Esophagus squamous epithelium (tissue), 5 donors: ENCODE measurements around the gene FMN2. TPM values are rescaled to one million over a fixed set of nuclear protein-coding genes. Genes with fewer than 3 reads are reported as not detected.

ENCODE experiments used
- DNase-seq: peaks from one replicate; lab custom pipeline; 2025; lab: John Stamatoyannopoulos, UW
- H3K27ac ChIP-seq, 4 donors: fragments of 200-600 bp; sonication (generic); one replicate each; pipeline ENCODE4 v1.5.1; 2016 to 2019; ENCODE audit warnings: mild to moderate bottlenecking in 1 of 4
- H3K27me3 ChIP-seq, 4 donors: fragments of 200-600 bp; sonication (generic); 1 replicate in 3 of 4; 2 replicates in 1 of 4; pipeline versions ENCODE4 v1.5.1 to v1.6.0; 2017 to 2021; ENCODE audit warnings: antibody characterized with exemption in 1 of 4
- H3K36me3 ChIP-seq, 3 donors: fragments of 200-600 bp; sonication (generic); one replicate each; pipeline ENCODE4 v1.5.1; 2016 to 2019
- H3K4me1 ChIP-seq, 3 donors: fragments of 200-600 bp; sonication (generic); one replicate each; pipeline ENCODE4 v1.5.1; 2017 to 2019
- H3K4me3 ChIP-seq, 4 donors: fragments of 200-600 bp; sonication (generic); 1 replicate in 3 of 4; 2 replicates in 1 of 4; pipeline ENCODE4 v1.5.1; 2016 to 2019; ENCODE audit warnings: mild to moderate bottlenecking in 2 of 4, moderate library complexity in 1 of 4
- H3K9me3 ChIP-seq, 3 donors: fragments of 200-600 bp; sonication (generic); one replicate each; pipeline ENCODE4 v1.5.1; 2016 to 2019
- CTCF ChIP-seq, 6 experiments: fragments of 450-650 bp in 4 of 6; fragments of 200-600 bp in 2 of 6; sonication (generic) in 2 of 6; IDR thresholded peaks; one replicate each; pipeline ENCODE4 v1.5.1; 2016 to 2019; ENCODE audit warnings: antibody characterized with exemption in 6 of 6, mild to moderate bottlenecking in 4 of 6, moderate library complexity in 4 of 6
- POLR2A ChIP-seq, 4 donors: fragments of 450-650 bp; IDR thresholded peaks; one replicate each; pipeline ENCODE4 v1.6.1; 2017; ENCODE audit warnings: antibody characterized with exemption in 4 of 4, mild to moderate bottlenecking in 4 of 4, moderate library complexity in 3 of 4
- WGBS, 2 donors: methylation state at CpG; one replicate each; pipeline ENCODE4 v1.1.5; 2018; 5-methylcytosine and 5-hydroxymethylcytosine counted together
- intact Hi-C: fragments of 100-400 bp; cut with DNase I; formaldehyde crosslinking; loops from one replicate; pipeline ENCODE4 v1.15.0; 2022
- total RNA-seq, 4 donors: library from RNA; depleted of rRNA; stranded (reverse); fragments of >200 nt; gene quantifications; one replicate each; pipeline ENCODE4 v1.1.0, GENCODE V29; 2016
- donor health status: DM: yes; HTN: yes; CAD: no.

Gene FMN2
- total RNA-seq, 4 donors from 2014 or later: 0.19 to 0.35 TPM; not detected in 2

GRCh38 chr1:240464099-240464498 lies 372.4 kb downstream of the FMN2 start:
- no peaks in the 10 kb centered on the region for H3K27me3 ChIP-seq
- WGBS, 2 donors: 66 to 73% methylated on average over 2 of the region's 2 CpGs
- no peak for DNase-seq
- intact Hi-C loops: no loop called here
- no peaks in the 10 kb centered on the region for H3K4me1 ChIP-seq
- no peaks in the 10 kb centered on the region for H3K9me3 ChIP-seq
- no peak for TF ChIP-seq POLR2A (IDR thresholded peaks at IDR 0.05)
- TF ChIP-seq CTCF (IDR thresholded peaks at IDR 0.05): no peak
- H3K4me3 ChIP-seq: no peak overlapping the region
- H3K27ac ChIP-seq: no peak overlapping the region
- no peaks in the 10 kb centered on the region for H3K36me3 ChIP-seq

- Histone ChIP-seq H3K27me3 (no peaks in the 10 kb centered on the region), H3K4me3 (no peak overlapping the region), H3K9me3 (no peaks in the 10 kb centered on the region), H3K27ac (no peak overlapping the region), H3K4me1 (no peaks in the 10 kb centered on the region), H3K36me3 (no peaks in the 10 kb centered on the region)
- TF ChIP-seq POLR2A (IDR thresholded peaks at IDR 0.05): no peak
- no peak for TF ChIP-seq CTCF (IDR thresholded peaks at IDR 0.05)
- intact Hi-C loops: no loop called here
- DNase-seq: no peak
- WGBS, 2 donors: 33 to 45% methylated on average over 6 of the region's 6 CpGs
Observed at GRCh38 chr1:240465531-240465940, 373.9 kb downstream of the FMN2 start.

- intact Hi-C loops: no loop called here
- DNase-seq: no peak
- Histone ChIP-seq H3K36me3 (no peaks in the 10 kb centered on the region), H3K27ac (no peak overlapping the region), H3K4me1 (no peaks in the 10 kb centered on the region), H3K27me3 (no peaks in the 10 kb centered on the region), H3K4me3 (no peak overlapping the region), H3K9me3 (no peaks in the 10 kb centered on the region)
- WGBS, 2 donors: 60 to 82% methylated on average over 1 to 4 of the region's 4 CpGs
- TF ChIP-seq POLR2A (IDR thresholded peaks at IDR 0.05) (no peak), CTCF (IDR thresholded peaks at IDR 0.05) (no peak)
Observed at GRCh38 chr1:240466509-240466908, 374.8 kb downstream of the FMN2 start.

GRCh38 chr1:240467895-240468294 lies 376.2 kb downstream of the FMN2 start:
- Histone ChIP-seq H3K27ac (no peak overlapping the region), H3K4me3 (no peak overlapping the region), H3K9me3 (no peaks in the 10 kb centered on the region), H3K4me1 (no peaks in the 10 kb centered on the region), H3K27me3 (no peaks in the 10 kb centered on the region), H3K36me3 (no peaks in the 10 kb centered on the region)
- intact Hi-C loops: no loop called here
- no peak for DNase-seq
- TF ChIP-seq CTCF (IDR thresholded peaks at IDR 0.05) (no peak), POLR2A (IDR thresholded peaks at IDR 0.05) (no peak)

GRCh38 chr1:240468656-240469055 lies 377.0 kb downstream of the FMN2 start:
- no peaks in the 10 kb centered on the region for H3K9me3 ChIP-seq
- no peak overlapping the region for H3K27ac ChIP-seq

More at GRCh38 chr1:240468656-240469055, 377.0 kb downstream of the FMN2 start:
- TF ChIP-seq POLR2A (IDR thresholded peaks at IDR 0.05) (no peak), CTCF (IDR thresholded peaks at IDR 0.05) (no peak)
- no peaks in the 10 kb centered on the region for H3K36me3 ChIP-seq
- H3K4me3 ChIP-seq: no peak overlapping the region
- intact Hi-C loops: no loop called here
- H3K27me3 ChIP-seq: no peaks in the 10 kb centered on the region
- H3K4me1 ChIP-seq: no peaks in the 10 kb centered on the region
- WGBS, 2 donors: 56 to 64% methylated on average over 7 of the region's 7 CpGs
- DNase-seq: no peak
